ENCODE data around the gene CA7.

- TF ChIP-seq POLR2A (IDR thresholded peaks at IDR 0.05) (no peak), CTCF (IDR thresholded peaks at IDR 0.05) (no peak)
These were observed 15.3 kb downstream of the CA7 start for GRCh38 chr16:66859397-66860068.

All from tibial nerve (tissue), 3 donors.